Large intestine (tissue), 3 donors: ENCODE results near the gene ABHD8. TPM values are rescaled to one million over a fixed set of nuclear protein-coding genes. Genes with fewer than 3 reads are reported as not detected.
A peak's percentile ranks its signal among the peaks of the same experiment; 100 is the strongest.

Experiments used
- DNase-seq, 2 donors: peaks; one replicate each; pipeline versions ENCODE4 v3.0.0 to v3.0.0-alpha.2; 2013
- H3K27ac ChIP-seq: one replicate; pipeline ENCODE4 v1.5.1; 2013; ENCODE audit warnings: low read length
- H3K27me3 ChIP-seq: 2 replicates; pipeline ENCODE4 v1.6.1; 2013; ENCODE audit warnings: low read length; ENCODE audit not compliant: control insufficient read depth, insufficient read depth
- H3K36me3 ChIP-seq: 2 replicates; pipeline ENCODE4 v1.6.1; 2013; ENCODE audit warnings: low read length; ENCODE audit not compliant: control insufficient read depth, insufficient read depth
- H3K4me1 ChIP-seq: one replicate; pipeline ENCODE4 v1.6.1; 2013; ENCODE audit warnings: low read length; ENCODE audit not compliant: control insufficient read depth, insufficient read depth
- H3K4me3 ChIP-seq: one replicate; pipeline ENCODE4 v1.5.1; 2013; ENCODE audit warnings: low read length
- H3K9me3 ChIP-seq: one replicate; pipeline ENCODE4 v1.6.1; 2013; ENCODE audit warnings: mild to moderate bottlenecking, low read depth, low read length, moderate library complexity; ENCODE audit not compliant: control insufficient read depth
- WGBS: methylation state at CpG from one replicate; pipeline ENCODE4 v1.1.5; 2013; ENCODE audit warnings: low lambda C conversion rate; ENCODE audit not compliant: insufficient coverage; 5-methylcytosine and 5-hydroxymethylcytosine counted together
- polyA plus RNA-seq: library from polyadenylated mRNA; unstranded; fragments of 120-200 nt; gene quantifications from one replicate; pipeline ENCODE4 v1.2.1, GENCODE V29; 2013

The ABHD8 gene
- polyA plus RNA-seq, 1 donor: 5.0 TPM

DNA sequence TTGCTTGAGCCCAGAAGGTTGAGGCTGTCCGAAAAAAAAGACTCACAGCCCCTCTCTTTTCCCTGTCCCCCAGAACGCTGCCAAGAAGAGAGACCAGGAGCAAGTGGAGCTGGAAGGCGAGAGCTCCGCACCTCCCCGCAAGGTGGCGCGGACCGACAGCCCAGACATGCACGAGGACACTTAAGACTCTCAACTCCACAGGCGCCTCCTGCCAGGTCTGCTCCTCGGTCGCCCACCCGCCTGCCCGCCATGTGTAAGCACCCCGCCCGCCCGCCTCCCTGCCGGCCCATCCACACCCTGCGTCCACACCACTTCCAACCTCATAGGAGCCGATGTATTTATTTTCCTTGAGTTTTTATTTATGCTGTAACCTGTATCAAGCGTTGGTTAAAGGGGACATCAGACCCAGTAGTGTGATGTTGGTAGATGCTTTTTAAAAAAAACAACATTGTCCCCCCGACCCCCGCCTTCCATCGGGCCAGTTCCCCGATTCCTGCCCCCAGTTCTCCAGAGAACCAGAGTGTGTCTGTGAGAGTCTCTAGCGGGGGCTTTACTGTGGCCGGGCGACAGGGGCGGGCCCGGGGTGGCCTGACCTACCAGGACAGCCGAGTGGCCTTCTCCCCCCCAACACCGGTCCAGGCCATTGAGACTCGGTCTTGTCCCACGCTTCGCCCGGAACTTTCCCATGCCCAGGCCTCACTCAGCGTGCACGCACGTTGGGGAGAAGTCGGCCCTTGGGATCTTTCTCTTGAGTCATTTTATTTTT is 16.4 kb upstream of the ABHD8 start:
- no CpG with 5 or more reads among the region's 40 CpGs for WGBS
- no peak for DNase-seq
- peaks cover 40% of the 10 kb centered on the region for H3K36me3 ChIP-seq

DNA sequence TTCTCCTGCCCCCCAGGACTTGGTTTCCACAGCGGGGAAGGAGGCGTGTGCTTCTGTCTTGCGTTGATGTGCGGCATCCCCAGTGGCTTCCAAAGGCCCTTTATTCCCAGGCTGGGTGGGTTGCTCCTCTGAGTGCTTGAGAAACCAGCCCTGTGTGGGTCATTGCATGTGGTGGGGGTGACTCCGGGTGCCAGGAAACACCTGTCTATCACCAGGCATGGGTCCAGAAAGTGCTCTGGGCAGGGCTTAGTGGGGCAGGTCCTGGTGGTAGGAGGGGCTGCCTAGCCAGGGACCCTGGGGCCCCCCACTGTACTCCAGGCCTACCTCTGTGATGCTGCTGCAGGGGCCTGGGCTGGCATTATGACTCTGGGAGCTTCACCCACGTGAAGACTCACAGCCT is 15.7 kb upstream of the ABHD8 start:
- Histone ChIP-seq H3K9me3 (no peaks in the 10 kb centered on the region), H3K4me3 (no peak overlapping the region), H3K4me1 (no peaks in the 10 kb centered on the region), H3K27ac (no peak overlapping the region), H3K36me3 (peaks cover 47% of the 10 kb centered on the region), H3K27me3 (no peaks in the 10 kb centered on the region)
- no CpG with 5 or more reads among the region's 6 CpGs for WGBS
- DNase-seq: no peak

More for the DNA sequence above, 16.4 kb upstream of the ABHD8 start:
- Histone ChIP-seq H3K4me3 (no peak overlapping the region), H3K27ac (no peak overlapping the region), H3K9me3 (no peaks in the 10 kb centered on the region), H3K27me3 (no peaks in the 10 kb centered on the region), H3K4me1 (no peaks in the 10 kb centered on the region)

DNA sequence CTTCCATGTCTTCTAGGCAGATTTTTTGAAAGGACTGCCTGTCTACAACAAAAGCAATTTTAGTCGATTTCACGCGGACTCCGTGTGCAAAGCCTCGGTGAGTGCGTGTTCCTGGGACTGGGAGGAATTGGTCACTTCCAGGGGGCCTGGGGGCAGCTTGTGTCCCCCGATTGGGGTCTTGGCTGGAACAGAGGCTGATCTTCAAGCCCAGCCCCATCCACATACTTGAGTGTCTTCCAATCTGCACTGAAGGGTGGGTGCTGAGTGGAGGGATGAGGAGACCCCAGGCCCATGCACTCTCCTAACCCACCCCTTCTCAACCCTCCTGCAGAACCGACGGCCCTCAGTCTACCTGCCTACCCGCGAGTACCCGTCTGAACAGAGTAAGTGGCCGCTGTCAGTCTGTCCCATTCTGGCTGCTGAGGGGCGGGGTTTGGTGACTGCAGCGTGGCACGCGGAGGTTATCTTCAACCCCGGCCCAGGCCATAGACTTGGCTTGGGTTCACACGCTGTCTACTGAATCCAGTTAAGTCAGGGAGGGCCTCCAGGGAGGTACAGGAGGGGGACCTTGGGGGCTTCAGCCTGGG is 10.9 kb upstream of the ABHD8 start:
- H3K27me3 ChIP-seq: no peaks in the 10 kb centered on the region
- peaks cover 36% of the 10 kb centered on the region for H3K36me3 ChIP-seq
- peaks cover 8% of the 10 kb centered on the region for H3K4me1 ChIP-seq
- WGBS: no CpG with 5 or more reads among the region's 19 CpGs
- no peaks in the 10 kb centered on the region for H3K9me3 ChIP-seq
- no peak overlapping the region for H3K27ac ChIP-seq
- no peak overlapping the region for H3K4me3 ChIP-seq
- peak in 1 of 2 donors; percentile 1 for DNase-seq

DNA sequence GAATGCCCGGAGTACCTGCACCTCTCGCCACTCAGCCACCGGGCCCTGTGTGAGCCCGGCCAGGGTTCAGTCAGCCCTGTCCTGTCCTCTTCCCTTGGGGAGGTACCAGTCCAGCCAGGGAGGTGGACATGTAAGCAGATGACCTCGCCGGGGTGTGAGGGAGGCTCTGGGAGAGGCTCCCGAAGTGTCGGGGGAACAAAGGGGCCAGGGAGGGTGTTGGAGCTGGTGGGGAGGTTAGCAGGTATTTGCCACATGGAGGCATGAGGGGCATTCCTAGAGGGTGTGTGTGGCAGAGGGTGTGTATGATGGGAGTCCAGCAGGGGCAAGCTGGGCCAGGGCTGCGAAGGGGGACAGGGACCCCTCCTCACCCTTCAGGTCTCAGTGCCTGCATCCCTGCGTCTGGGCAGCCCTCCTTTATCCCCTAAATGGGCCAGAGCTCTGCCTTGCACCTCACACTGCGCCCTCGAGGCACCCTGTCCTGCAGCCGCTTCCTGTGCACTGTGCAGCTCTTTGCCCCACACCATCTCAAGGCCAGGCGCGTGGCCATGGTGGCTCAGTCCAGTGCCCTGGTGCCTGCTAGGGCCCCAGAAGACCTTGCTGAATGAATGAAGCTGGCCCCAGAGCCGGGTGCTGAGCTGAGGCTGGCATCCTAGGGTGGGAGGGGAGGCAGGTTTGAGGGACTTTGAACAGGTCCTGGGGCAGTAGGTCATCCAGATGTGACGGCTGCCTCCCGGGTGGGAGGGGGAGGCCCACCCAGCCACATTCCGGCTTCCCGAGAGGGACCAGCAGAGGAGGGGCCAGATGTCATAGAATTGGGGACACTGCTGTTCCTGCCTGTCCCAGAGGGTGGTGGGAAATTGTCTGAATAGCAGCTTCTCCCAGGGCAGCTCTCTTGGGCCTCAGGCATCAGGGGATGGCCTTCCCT is 9.2 kb upstream of the ABHD8 start:
- no peaks in the 10 kb centered on the region for H3K27me3 ChIP-seq
- peaks cover 8% of the 10 kb centered on the region for H3K4me1 ChIP-seq
- no peaks in the 10 kb centered on the region for H3K9me3 ChIP-seq
- no peak for DNase-seq
- no peak overlapping the region for H3K27ac ChIP-seq
- no CpG with 5 or more reads among the region's 20 CpGs for WGBS
- H3K4me3 ChIP-seq: no peak overlapping the region
- peaks cover 32% of the 10 kb centered on the region for H3K36me3 ChIP-seq

DNA sequence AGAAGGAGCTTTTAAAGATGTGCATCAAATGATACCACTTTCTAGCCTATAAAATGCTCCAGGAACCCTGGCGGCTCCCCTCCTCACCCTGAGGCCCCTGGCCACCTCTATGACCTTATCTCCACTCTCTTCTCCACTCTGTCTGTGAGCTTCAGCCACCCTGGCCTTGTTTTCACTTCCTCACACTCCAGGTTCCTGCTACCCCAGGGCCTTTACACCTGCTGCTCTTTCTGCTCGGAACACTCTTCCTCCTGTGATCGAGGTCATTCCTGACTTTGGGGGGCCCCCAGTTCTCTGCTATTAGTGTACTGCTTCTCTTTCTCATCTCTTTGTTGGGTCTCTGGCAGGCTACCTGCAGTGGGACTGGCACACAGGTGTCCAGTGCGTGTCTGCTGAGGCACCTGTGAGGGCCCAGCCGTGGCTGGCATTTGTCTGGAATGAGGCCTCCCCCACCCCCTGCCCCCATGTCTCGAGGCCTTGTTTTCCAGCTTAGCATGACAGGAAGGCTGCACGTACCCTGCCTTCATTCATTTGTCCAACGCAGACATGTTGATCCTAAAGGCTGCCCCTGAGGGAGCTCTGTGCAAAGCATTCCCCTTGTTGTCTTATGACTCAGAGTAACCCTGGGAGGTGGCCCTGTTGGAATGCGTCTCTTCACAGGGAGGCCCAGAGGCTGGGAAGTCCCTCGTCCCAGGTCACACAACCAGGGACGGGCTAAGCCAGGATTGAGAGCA is 8.4 kb upstream of the ABHD8 start:
- Histone ChIP-seq H3K27ac (no peak overlapping the region), H3K36me3 (peaks cover 32% of the 10 kb centered on the region), H3K4me3 (no peak overlapping the region), H3K9me3 (no peaks in the 10 kb centered on the region), H3K4me1 (peaks cover 10% of the 10 kb centered on the region), H3K27me3 (no peaks in the 10 kb centered on the region)
- WGBS: no CpG with 5 or more reads among the region's 11 CpGs
- DNase-seq: no peak

DNA sequence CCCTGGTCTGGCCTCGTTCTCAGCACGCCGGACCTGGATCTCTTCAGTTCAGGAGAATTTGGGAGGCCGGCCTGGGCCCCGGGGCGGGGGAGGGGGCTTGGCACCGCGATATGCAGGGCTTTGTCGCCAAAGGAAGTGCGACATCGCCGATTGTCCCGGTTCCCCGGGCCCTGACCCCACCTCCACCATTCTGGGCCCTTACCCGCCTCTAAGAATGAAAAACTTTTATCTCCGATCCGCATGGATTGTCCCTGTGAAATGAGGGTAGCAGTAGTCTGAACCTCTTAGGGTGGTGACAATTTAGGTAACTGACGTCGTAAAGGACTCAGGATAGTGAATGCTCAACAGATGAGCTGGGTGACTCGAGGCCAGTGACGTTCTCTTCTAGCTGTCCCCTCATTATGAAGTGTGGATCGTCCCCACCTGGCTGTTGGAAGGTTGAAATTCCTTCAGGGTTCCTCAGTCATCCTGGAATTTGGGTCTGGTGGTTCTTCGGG is 6.8 kb upstream of the ABHD8 start:
- Histone ChIP-seq H3K27ac (no peak overlapping the region), H3K9me3 (no peaks in the 10 kb centered on the region), H3K4me3 (peak overlapping the region; percentile 96), H3K36me3 (peaks cover 24% of the 10 kb centered on the region), H3K27me3 (no peaks in the 10 kb centered on the region), H3K4me1 (peaks cover 18% of the 10 kb centered on the region)
- no peak for DNase-seq
- no CpG with 5 or more reads among the region's 23 CpGs for WGBS

DNA sequence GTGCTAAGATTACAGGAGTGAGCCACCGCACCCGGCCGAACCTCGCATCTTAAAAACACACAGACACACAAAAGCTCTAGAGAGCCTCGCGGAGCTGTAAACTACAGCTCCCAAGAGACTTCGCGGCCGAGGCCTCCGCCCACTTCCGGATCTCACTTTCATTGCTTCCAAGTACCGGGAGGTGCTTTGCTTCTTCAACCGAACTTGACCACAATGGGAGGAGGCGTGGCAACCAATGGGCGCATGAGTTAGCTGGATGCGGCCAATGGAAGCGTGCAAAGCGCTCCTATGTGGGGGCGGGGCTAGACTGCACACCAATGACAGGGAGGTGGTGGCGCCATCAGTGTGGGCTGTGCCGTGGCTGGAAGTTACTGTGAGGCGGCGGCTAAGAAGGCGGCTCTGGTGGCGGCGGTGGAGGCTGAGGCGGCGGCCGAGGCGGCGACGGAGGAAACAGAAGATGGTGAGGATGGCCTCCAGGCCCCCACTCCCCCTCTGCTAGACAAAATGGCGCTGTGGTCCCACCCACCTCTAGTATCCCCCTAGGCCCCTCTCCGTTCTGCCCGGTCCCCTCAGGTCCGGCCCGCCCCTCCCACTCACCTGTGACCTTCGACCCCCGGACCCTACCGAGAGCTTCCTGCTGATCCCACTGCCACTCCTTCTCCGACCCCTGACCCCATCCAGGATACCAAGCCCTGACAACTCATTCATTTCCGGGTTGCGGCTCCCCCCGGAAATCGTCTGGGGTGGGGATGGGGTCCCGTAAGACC is 6.2 kb upstream of the ABHD8 start, which contains the start of gene DDA1:
DDA1 (plus strand) TSS at position 366 of the 767 bp plus-strand sequence; CDS start at position 458, 92 bp downstream.
- Histone ChIP-seq H3K27ac (peak within 1 kb of the TSS; percentile 14), H3K9me3 (no peaks in the 10 kb centered on the region), H3K36me3 (peaks cover 18% of the 10 kb centered on the region), H3K27me3 (no peaks in the 10 kb centered on the region), H3K4me1 (peaks cover 21% of the 10 kb centered on the region), H3K4me3 (peak within 1 kb of the TSS; percentile 96)
- peak; percentile 100 for DNase-seq
- no CpG with 5 or more reads among the region's 46 CpGs for WGBS

DNA sequence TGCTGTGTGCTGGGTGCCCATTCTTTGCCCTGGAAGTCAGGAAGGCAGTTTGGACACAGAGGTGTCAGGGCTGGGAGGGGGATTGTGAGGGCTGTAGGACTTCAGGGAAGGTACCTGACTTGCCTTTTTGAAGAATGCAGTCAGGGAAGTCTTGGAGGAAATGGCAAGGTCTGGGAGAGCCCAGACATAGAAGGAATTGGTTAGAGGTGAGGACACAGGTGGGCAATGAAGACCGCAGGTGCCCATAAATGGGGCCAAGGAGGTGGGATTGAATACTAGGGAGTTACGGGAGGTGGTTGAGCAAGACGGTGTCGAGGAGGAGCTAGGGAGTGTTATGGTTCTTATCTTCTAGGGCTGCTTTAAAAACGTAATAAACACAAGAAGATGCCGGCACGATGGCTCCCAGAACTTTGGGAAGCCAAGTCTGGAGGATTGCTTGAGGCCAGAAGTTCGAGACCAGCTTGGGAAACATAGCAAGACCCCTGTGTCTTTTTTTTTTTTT is 4.7 kb upstream of the ABHD8 start:
- WGBS: 50% methylated on average over 4 of the region's 8 CpGs
- no peak overlapping the region for H3K27ac ChIP-seq
- peaks cover 28% of the 10 kb centered on the region for H3K4me1 ChIP-seq
- no peak for DNase-seq
- H3K27me3 ChIP-seq: no peaks in the 10 kb centered on the region
- H3K36me3 ChIP-seq: peaks cover 8% of the 10 kb centered on the region
- no peaks in the 10 kb centered on the region for H3K9me3 ChIP-seq
- H3K4me3 ChIP-seq: no peak overlapping the region

DNA sequence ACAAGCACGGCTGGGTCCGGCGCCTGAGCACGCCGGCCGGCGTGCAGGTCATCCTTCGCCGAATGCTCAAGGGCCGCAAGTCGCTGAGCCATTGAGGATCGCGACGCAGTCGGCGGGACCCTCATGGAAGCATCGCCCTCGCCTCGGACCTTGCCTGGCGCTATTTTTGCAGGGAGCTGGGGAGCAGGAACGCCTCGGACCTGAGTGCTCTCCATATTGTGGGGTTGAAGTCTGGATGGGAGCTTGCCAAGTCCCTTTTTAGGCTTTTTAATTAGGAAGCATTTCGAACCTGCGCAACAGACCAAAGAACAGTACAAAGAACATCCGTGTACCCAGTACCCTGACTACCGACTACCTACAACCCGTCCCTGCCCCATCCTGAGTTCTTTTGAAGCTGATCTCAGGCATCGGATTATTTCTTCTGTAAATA is 3.1 kb upstream of the ABHD8 start:
- no peaks in the 10 kb centered on the region for H3K27me3 ChIP-seq
- peaks cover 30% of the 10 kb centered on the region for H3K4me1 ChIP-seq
- no peaks in the 10 kb centered on the region for H3K9me3 ChIP-seq
- peak overlapping the region; percentile 82 for H3K4me3 ChIP-seq
- WGBS: no CpG with 5 or more reads among the region's 28 CpGs
- no peak for DNase-seq
- peaks cover 2% of the 10 kb centered on the region for H3K36me3 ChIP-seq
- peak overlapping the region; percentile 96 for H3K27ac ChIP-seq
